Stimulated activated CD8-positive, alpha-beta memory T cell treated with anti-CD3 and anti-CD28 coated beads, Interleukin-15, amount 100 ng/mL, for 4 hours (primary cell): ENCODE results near the gene AGK.

Experiments
- DNase-seq, 2 donors: peaks; one replicate each; pipeline ENCODE4 v3.0.0-alpha.2; 2020; ENCODE audit warnings: low read depth in 2 of 2

Gene AGK

GRCh38 chr7:141586878-141587277 lies 35.7 kb downstream of the AGK start:
- DNase-seq: no peak

- no peak for DNase-seq
These were observed 36.1 kb downstream of the AGK start for GRCh38 chr7:141587304-141587703.

GRCh38 chr7:141588912-141589311 lies 37.7 kb downstream of the AGK start:
- DNase-seq: no peak

GRCh38 chr7:141590071-141590470 lies 38.9 kb downstream of the AGK start:
- DNase-seq: no peak

- DNase-seq: no peak
These were observed 39.5 kb downstream of the AGK start for GRCh38 chr7:141590666-141591065.

GRCh38 chr7:141593134-141593533 lies 41.9 kb downstream of the AGK start:
- DNase-seq: no peak

GRCh38 chr7:141597966-141598365 lies 46.8 kb downstream of the AGK start:
- no peak for DNase-seq

- no peak for DNase-seq
These were observed 47.2 kb downstream of the AGK start for GRCh38 chr7:141598408-141598807.

- DNase-seq: no peak
These were observed 49.2 kb downstream of the AGK start for GRCh38 chr7:141600168-141601006.

- DNase-seq: no peak
These were observed 58.4 kb downstream of the AGK start for GRCh38 chr7:141609576-141609975.

- DNase-seq: no peak
These were observed 59.5 kb downstream of the AGK start for GRCh38 chr7:141610671-141611070.

- DNase-seq: no peak
These were observed 61.7 kb downstream of the AGK start for GRCh38 chr7:141612861-141613260.

GRCh38 chr7:141617280-141617679 lies 66.1 kb downstream of the AGK start:
- no peak for DNase-seq

- no peak for DNase-seq
These were observed 68.5 kb downstream of the AGK start for GRCh38 chr7:141619745-141620144.

- DNase-seq: no peak
These were observed 73.6 kb downstream of the AGK start for GRCh38 chr7:141624763-141625162.

- no peak for DNase-seq
These were observed 79.4 kb downstream of the AGK start for GRCh38 chr7:141630621-141631020.

GRCh38 chr7:141631525-141631924 lies 80.3 kb downstream of the AGK start:
- DNase-seq: no peak

GRCh38 chr7:141634065-141634464 lies 82.9 kb downstream of the AGK start:
- no peak for DNase-seq

GRCh38 chr7:141636053-141636452 lies 84.8 kb downstream of the AGK start:
- DNase-seq: no peak

GRCh38 chr7:141640239-141640840 lies 89.1 kb downstream of the AGK start:
- DNase-seq: no peak

- no peak for DNase-seq
These were observed 90.7 kb downstream of the AGK start for GRCh38 chr7:141641876-141642275.

- DNase-seq: no peak
These were observed 94.0 kb downstream of the AGK start for GRCh38 chr7:141645188-141645587.

GRCh38 chr7:141646826-141647480 lies 95.7 kb downstream of the AGK start:
- no peak for DNase-seq
